HepG2 (cell line): ENCODE measurements around the gene KIF13A. TPM values are rescaled to one million over a fixed set of nuclear protein-coding genes. Genes with fewer than 3 reads are reported as not detected.

Experiments
- AHR ChIP-seq: IDR thresholded peaks from 2 replicates; pipeline ENCODE4 v1.6.1; 2018; ENCODE audit warnings: missing genetic modification reagents, missing compliant biosample characterization
- AKNA ChIP-seq: sonication (generic); formaldehyde crosslinking; IDR thresholded peaks from 2 replicates; pipeline ENCODE4 v1.4.0; 2020; ENCODE audit warnings: missing genetic modification reagents, borderline replicate concordance
- ARHGAP35 ChIP-seq: sonication (generic); formaldehyde crosslinking; IDR thresholded peaks from 2 replicates; pipeline ENCODE4 v1.9.0; 2022; ENCODE audit warnings: mild to moderate bottlenecking, inconsistent platforms, moderate library complexity, missing genetic modification reagents, borderline replicate concordance
- CEBPZ ChIP-seq: IDR thresholded peaks from 2 replicates; pipeline ENCODE4 v1.6.1; 2012; ENCODE audit warnings: low read length, improper control_type of control experiment
- CHD2 ChIP-seq: IDR thresholded peaks from 2 replicates; pipeline ENCODE4 v1.6.1; 2011; ENCODE audit warnings: low read depth, low read length, improper control_type of control experiment
- DMAP1 ChIP-seq: IDR thresholded peaks from 2 replicates; pipeline ENCODE4 v1.6.1; 2016
- FOXA1 ChIP-seq, 2 experiments: fragments of 450-650 bp in 1 of 2; sonication (generic) in 1 of 2; formaldehyde crosslinking in 1 of 2; IDR thresholded peaks; 2 replicates each; pipeline versions ENCODE4 v1.4.0 to v1.6.1; 2016 to 2020; ENCODE audit warnings: missing genetic modification reagents in 1 of 2
- HHEX ChIP-seq: IDR thresholded peaks from 2 replicates; pipeline ENCODE4 v1.6.1; 2016; ENCODE audit warnings: control low read depth
- HMG20B ChIP-seq: conservative IDR thresholded peaks from 2 replicates; pipeline ENCODE4 v1.6.1; 2016; ENCODE audit warnings: missing genetic modification reagents, missing compliant biosample characterization
- HMGA1 ChIP-seq: sonication (generic); formaldehyde crosslinking; conservative IDR thresholded peaks from 2 replicates; pipeline ENCODE4 v1.4.0; 2020; ENCODE audit warnings: missing genetic modification reagents
- IKZF5 ChIP-seq: IDR thresholded peaks from 2 replicates; pipeline ENCODE4 v1.6.1; 2018; ENCODE audit warnings: missing genetic modification reagents, mild to moderate bottlenecking, missing compliant biosample characterization
- KMT2B ChIP-seq: IDR thresholded peaks from 2 replicates; pipeline ENCODE4 v1.6.1; 2016; ENCODE audit warnings: missing genetic modification reagents, missing compliant biosample characterization
- MXD4 ChIP-seq: IDR thresholded peaks from 2 replicates; pipeline ENCODE4 v1.6.1; 2016; ENCODE audit warnings: mild to moderate bottlenecking, missing biosample characterization, missing genetic modification reagents
- NFE2L2 ChIP-seq: fragments of 150-350 bp; IDR thresholded peaks from 2 replicates; pipeline ENCODE4 v1.6.1; 2014; ENCODE audit warnings: low read length
- RBFOX2 ChIP-seq: fragments of 200-400 bp; formaldehyde crosslinking; IDR thresholded peaks from 2 replicates; pipeline ENCODE4 v1.6.1; 2017; ENCODE audit warnings: low read depth, mild to moderate bottlenecking, low read length
- TOPORS ChIP-seq: sonication (generic); formaldehyde crosslinking; IDR thresholded peaks from 2 replicates; pipeline ENCODE4 v1.8.0; 2023; ENCODE audit warnings: mild to moderate bottlenecking, missing genetic modification reagents
- ZFP90 ChIP-seq: sonication (generic); formaldehyde crosslinking; IDR thresholded peaks from 2 replicates; pipeline ENCODE4 v1.8.0; 2022; ENCODE audit warnings: missing genetic modification reagents, mild to moderate bottlenecking, inconsistent platforms, borderline replicate concordance
- ZIK1 ChIP-seq: sonication (generic); formaldehyde crosslinking; IDR thresholded peaks from 2 replicates; pipeline ENCODE4 v1.5.0; 2020; ENCODE audit warnings: mild to moderate bottlenecking, low read depth, missing genetic modification reagents, borderline replicate concordance
- ZNF3 ChIP-seq: IDR thresholded peaks from 2 replicates; pipeline ENCODE4 v1.7.0; 2017; ENCODE audit warnings: inconsistent platforms
- ZNF331 ChIP-seq: sonication (generic); formaldehyde crosslinking; IDR thresholded peaks from 2 replicates; pipeline ENCODE4 v1.4.0; 2020; ENCODE audit warnings: missing genetic modification reagents
- ZNF766 ChIP-seq: sonication (generic); formaldehyde crosslinking; IDR thresholded peaks from 2 replicates; pipeline ENCODE4 v1.5.0; 2020; ENCODE audit warnings: missing genetic modification reagents, borderline replicate concordance
- polyA plus RNA-seq, 8 experiments: library from polyadenylated mRNA; depleted of rRNA in 3 of 8; stranded (reverse) in 7 of 8; unstranded in 1 of 8; fragments of >200 nt; fragmentation: Illumina TruSeq in 4 of 8; extraction: Trizol in 4 of 8; gene quantifications; 2 replicates each; pipeline versions ENCODE4 v1.2.1 to v1.2.3, GENCODE V29; 2011 to 2016; ENCODE audit warnings: low read depth in 4 of 8, missing spikeins in 1 of 8, mixed read lengths in 1 of 8; ENCODE audit not compliant: insufficient read depth in 1 of 8
- total RNA-seq, 5 experiments: library from RNA; depleted of rRNA; stranded (reverse); fragments of >200 nt; fragmentation: Illumina TruSeq; extraction: Trizol; gene quantifications; 2 replicates each; pipeline ENCODE4 v1.2.3, GENCODE V29; 2016; ENCODE audit warnings: low read depth in 1 of 5

Gene KIF13A
- total and polyA plus RNA-seq, 2 of the 13 experiments (the other 11 are each of a cell fraction or from before 2014, with no cell fraction given): 21.1 to 37.2 TPM

- TF ChIP-seq ZNF331 (peak; percentile 7; the same call in 1 of the 2 replicates), DMAP1 (CRISPR knock-in tag) (peak; percentile 44; the same call in 1 of the 2 replicates), CEBPZ (no peak), NFE2L2 (no peak), AKNA (CRISPR knock-in tag) (no peak), ZNF3 (CRISPR knock-in tag) (no peak), ARHGAP35 (CRISPR knock-in tag) (no peak; the same call in 1 of the 2 replicates), CHD2 (no peak), FOXA1 (IDR thresholded peaks at IDR 0.05) (no peak), FOXA1 (CRISPR knock-in tag; IDR thresholded peaks at IDR 0.05) (no peak), AHR (CRISPR knock-in tag) (0 out of 2 replicates have a peak, but pooled peaks have one; percentile 54), HHEX (CRISPR knock-in tag) (no peak), HMG20B (no peak), IKZF5 (0 out of 2 replicates have a peak, but pooled peaks have one; percentile 27), TOPORS (CRISPR knock-in tag) (no peak), HMGA1 (CRISPR knock-in tag) (no peak), ZIK1 (CRISPR knock-in tag) (peak; percentile 37; the same call in 1 of the 2 replicates), ZFP90 (CRISPR knock-in tag) (no peak; the same call in 1 of the 2 replicates), KMT2B (CRISPR knock-in tag) (no peak; the same call in 1 of the 2 replicates), ZNF766 (CRISPR knock-in tag) (no peak; the same call in 1 of the 2 replicates), RBFOX2 (peak; percentile 80), MXD4 (CRISPR knock-in tag) (0 out of 2 replicates have a peak, but pooled peaks have one; percentile 45)
Observed at GRCh38 chr6:17987697-17988421, 424 bp upstream of the KIF13A start (continued).
